K562 (cell line): ENCODE measurements around the gene KIAA2012.

Experiments
- BDP1 ChIP-seq: IDR thresholded peaks from 3 replicates; pipeline ENCODE4 v1.6.1; 2011; ENCODE audit not compliant: insufficient read length, insufficient read depth
- CTCF ChIP-seq, 3 experiments: IDR thresholded peaks in 2 of 3; conservative IDR thresholded peaks in 1 of 3; 2 replicates each; pipeline ENCODE4 v1.5.1; 2011 to 2012; ENCODE audit warnings: low read length in 3 of 3, mild to moderate bottlenecking in 3 of 3, control low read depth in 2 of 3, improper control_type of control experiment in 1 of 3, inconsistent platforms in 1 of 3, low read depth in 1 of 3, mixed read lengths in 1 of 3, moderate library complexity in 1 of 3; ENCODE audit not compliant: insufficient read depth in 2 of 3
- HMGN3 ChIP-seq: IDR thresholded peaks from 2 replicates; pipeline ENCODE4 v1.6.1; 2011; ENCODE audit warnings: borderline replicate concordance, low read depth, mild to moderate bottlenecking, mixed read lengths, low read length; ENCODE audit not compliant: insufficient read length; ENCODE audit errors: extremely low read depth
- POLR2AphosphoS5 ChIP-seq: IDR thresholded peaks from 2 replicates; pipeline ENCODE4 v1.6.1; 2011; ENCODE audit warnings: mild to moderate bottlenecking, low read depth, low read length, moderate library complexity; ENCODE audit not compliant: control insufficient read depth, insufficient read depth
- SRF ChIP-seq, 2 experiments: fragments of 250-450, 450-650 bp in 1 of 2; sonication (Bioruptor Pico) in 1 of 2; sonication (generic) in 1 of 2; formaldehyde crosslinking; IDR thresholded peaks; 2 replicates each; pipeline versions ENCODE4 v1.5.0 to v1.5.1; 2020 to 2022; ENCODE audit warnings: mild to moderate bottlenecking in 1 of 2, missing genetic modification reagents in 1 of 2
- TCF7L2 ChIP-seq: fragments of 150-350 bp; IDR thresholded peaks from 2 replicates; pipeline ENCODE4 v1.6.1; 2016; ENCODE audit warnings: low read depth, mild to moderate bottlenecking, low read length, moderate library complexity
- TEAD1 ChIP-seq, 2 experiments: fragments of 450-650 bp in 1 of 2; sonication (generic) in 1 of 2; formaldehyde crosslinking; IDR thresholded peaks; 2 replicates each; pipeline versions ENCODE4 v1.4.0 to v1.8.0; 2020 to 2022; ENCODE audit warnings: mild to moderate bottlenecking in 2 of 2, missing genetic modification reagents in 1 of 2
- TFAP4 ChIP-seq: sonication (generic); formaldehyde crosslinking; IDR thresholded peaks from 2 replicates; pipeline ENCODE4 v1.8.0; 2022; ENCODE audit warnings: missing genetic modification reagents, mild to moderate bottlenecking, moderate library complexity, borderline replicate concordance
- ZNF282 ChIP-seq: sonication (generic); formaldehyde crosslinking; IDR thresholded peaks from 2 replicates; pipeline ENCODE4 v1.8.1; 2023; ENCODE audit warnings: missing genetic modification reagents

GRCh38 chr2:202157211-202157990 is 84.3 kb downstream of the KIAA2012 start:
- TF ChIP-seq CTCF (IDR thresholded peaks at IDR 0.05 in 2 of 3, conservative IDR thresholded peaks at IDR 0.05 in 1 of 3; ENCODE audit: insufficient read depth in 2 of 3, low read depth in 1 of 3, low read length in 3 of 3) (no peak), TEAD1 (CRISPR knock-in tag; IDR thresholded peaks at IDR 0.05) (no peak), POLR2AphosphoS5 (no peak), TCF7L2 (no peak), HMGN3 (no peak), TFAP4 (CRISPR knock-in tag) (no peak), BDP1 (no peak), ZNF282 (no peak), SRF (CRISPR knock-in tag; IDR thresholded peaks at IDR 0.05) (no peak)
